Globus pallidus (tissue), 1 donor: ENCODE results near the gene SPA17.

Experiments
- DNase-seq: peaks from one replicate; pipeline ENCODE4 v3.0.0-alpha.2; 2015; ENCODE audit warnings: low spot score

SPA17 gene

DNA sequence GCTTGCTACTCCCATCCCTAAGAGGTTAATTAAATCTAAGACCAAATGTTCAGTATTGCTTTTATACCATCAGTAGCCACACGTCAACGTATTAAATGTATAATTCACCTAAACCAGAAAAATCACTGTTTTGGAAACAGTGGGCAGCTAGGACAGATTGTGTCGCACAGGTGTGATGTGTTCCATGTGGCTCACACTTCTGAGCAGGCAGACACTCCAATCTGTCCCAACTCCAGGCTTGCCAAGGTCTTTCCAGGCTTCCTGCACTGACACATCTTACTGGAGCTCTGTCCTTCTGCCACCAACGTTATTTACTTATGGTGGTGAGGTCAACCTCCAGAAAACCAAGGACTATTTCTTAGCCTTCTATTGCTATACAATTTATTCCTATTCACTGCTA is 11.6 kb upstream of the SPA17 start:
- DNase-seq: no peak

DNA sequence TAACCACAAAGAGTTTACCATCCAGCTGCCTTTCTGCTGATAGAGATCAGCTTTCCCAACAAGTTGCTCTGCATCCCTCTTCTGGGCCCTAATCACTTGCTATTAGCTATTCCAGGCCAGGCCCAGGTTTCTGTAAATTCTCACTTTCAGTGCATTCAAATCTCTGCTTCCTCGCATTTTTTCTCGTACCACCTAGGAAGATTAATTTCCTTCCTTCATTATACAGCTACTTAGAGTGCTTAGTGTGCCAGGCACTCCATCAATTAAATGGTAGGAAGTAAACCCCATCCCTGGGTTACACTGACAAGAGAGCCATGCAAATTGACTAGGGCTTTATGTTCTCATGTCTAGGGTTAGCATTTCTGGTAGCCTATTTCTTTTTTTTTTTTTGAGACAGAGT is 9.8 kb upstream of the SPA17 start:
- no peak for DNase-seq

DNA sequence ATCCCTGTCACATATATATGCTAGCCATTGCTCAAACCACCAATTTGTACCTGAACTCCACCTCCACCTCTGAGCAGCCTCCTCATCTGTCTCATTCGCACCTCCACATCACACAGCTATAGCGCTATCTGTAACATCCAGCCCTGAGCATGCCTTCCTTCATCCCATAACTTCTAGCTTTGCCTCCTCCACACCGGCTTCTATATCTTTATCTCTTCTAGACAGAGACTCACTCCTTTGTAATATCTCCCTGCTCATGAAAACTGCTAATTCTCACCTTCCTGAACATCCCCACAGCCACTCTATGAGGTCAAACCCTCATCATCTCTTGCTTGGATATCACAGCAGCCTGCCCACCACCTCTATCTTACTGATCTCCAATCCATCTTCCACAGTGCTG is 6.1 kb upstream of the SPA17 start:
- no peak for DNase-seq

DNA sequence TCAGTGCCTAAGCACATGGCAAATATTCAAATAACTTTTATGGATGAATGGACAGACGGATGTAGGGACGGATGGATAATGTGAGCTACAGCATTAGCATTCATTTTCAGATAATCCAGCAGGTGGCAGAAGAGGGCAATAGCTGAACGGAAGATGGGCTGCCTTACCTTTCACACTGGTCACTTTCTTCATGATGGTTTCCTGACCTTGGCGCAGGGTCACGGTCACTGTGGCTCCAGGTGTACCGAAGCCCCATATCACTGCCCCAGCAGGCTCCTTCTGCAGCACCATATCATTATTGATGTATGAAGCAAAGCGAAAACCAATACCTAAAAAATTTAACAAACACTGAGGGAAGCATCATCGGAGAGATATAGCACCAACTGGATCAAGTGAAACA is 4.5 kb upstream of the SPA17 start:
- peak; percentile 57 for DNase-seq

DNA sequence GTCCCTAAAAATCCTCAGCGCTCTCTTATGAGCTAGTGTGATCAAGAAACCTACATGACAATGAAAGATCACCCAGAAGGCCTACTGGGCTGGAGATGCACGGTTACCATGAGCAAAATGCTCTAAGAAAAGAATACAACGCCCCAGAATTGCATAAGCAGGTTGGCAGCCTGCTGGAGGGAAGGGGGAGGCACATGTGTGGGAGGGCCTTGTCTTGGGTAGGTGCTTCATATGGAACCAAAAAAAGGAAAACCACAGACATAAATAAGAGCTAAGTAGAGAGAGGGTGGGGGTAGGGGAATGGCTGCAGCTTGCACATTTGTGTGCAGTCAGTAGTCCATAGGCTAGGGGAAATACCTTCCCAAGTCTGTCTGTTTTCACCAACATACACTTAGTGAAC is 3.0 kb upstream of the SPA17 start:
- no peak for DNase-seq

- no peak for DNase-seq
Observed at GRCh38 chr11:124672536-124673215, 1.0 kb upstream of the SPA17 start.

DNA sequence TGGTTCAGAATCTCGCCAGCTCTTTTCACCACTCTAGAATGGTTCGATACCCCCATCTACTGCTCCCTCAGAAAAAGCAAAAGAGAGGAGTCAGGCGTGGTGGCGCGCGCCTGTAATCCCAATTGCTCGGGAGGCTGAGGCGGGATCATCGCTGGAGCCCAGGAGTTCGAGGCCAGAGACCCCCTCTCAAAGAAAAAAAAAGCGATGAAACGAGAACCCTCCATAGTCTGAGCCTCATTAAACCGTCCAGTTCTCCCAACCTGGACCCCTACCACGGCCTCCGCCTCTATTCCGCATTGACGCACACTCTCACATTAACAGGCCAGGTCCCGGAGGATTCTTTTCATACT is 439 bp downstream of the SPA17 start:
- DNase-seq: no peak

GRCh38 chr11:124674571-124674970 is 867 bp downstream of the SPA17 start:
- DNase-seq: no peak

GRCh38 chr11:124676386-124676785 is 2.7 kb downstream of the SPA17 start:
- no peak for DNase-seq

DNA sequence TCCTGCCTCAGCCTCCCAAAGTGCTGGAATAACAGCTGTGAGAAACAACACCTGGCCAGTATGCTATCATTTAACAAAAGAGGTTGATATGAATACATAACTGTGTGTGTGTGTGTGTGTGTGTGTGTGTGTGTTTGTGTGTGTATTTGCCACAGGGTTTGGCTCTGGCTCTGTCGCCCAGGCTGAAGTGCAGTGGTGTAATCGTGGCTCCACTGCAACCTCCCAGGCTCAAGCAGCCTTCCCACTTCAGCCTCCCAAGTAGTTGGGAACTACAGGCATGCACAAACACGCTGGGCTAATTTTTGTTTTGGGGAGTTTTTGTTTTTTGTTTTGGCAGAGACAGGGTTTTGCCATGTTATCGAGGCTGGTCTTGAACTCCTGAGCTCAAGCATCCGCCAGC is 4.7 kb downstream of the SPA17 start:
- no peak for DNase-seq

GRCh38 chr11:124681421-124681820 is 7.7 kb downstream of the SPA17 start:
- no peak for DNase-seq

- DNase-seq: no peak
Observed at GRCh38 chr11:124682443-124682842, 8.7 kb downstream of the SPA17 start.

GRCh38 chr11:124693142-124693541 is 19.4 kb downstream of the SPA17 start:
- DNase-seq: no peak

DNA sequence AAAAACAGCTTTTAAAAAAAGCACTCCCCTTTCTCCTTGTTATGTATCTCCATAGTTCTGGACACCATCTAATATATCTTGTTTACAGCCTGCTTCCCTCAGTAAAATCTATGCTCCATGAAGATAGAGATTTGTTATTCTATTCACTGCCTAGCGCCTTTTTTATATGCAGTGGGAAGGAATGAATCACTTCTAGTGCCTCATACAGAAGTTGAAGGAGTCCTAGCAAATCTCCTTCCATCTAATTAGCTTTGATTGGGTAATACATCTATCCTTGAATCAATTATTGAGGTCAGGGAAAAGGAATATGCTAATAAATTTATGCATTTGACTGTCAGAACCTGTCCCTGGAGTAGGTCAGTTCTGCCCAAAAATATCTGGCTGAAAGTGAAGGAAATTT is 25.8 kb downstream of the SPA17 start:
- DNase-seq: no peak

DNA sequence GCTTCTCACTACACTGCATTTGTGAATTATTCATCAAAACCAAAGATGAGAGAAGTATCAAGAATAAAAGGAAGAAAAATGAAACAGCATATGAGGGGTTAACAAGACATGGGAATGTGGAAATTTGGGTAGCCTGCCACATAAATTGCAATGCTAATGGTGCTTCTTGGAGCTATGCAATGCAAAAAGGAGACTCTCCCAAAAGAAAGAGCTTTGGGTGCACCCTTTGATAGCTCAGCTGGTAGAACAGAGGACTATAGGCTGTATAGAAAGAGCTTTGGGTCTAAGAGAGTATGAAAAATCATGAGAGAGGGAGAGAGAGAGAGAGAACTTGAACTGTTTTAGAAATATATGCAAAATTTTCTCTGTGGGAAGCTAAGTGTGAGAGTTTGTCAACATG is 26.3 kb downstream of the SPA17 start:
- DNase-seq: no peak

DNA sequence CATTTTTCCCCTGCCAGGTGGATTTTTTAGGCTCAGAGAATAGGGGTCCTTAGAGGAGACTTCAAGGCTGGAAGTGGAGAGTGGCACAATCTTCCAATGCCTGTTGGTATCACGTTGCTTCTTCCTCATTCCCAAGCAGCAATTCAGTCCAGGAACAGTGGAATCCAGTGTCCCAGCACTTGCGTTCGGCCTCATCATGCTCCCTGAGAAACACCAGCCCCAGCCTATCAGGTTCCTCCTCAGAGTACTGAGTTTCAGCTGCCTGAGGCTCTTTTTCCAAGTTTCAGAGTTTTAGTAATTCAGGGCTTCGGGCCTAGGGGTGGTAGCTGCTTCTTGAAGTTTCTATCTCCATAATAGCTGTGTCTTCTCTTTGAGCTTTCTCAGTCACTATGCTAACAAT is 34.1 kb downstream of the SPA17 start:
- DNase-seq: no peak

GRCh38 chr11:124712392-124712791 is 38.7 kb downstream of the SPA17 start:
- no peak for DNase-seq

DNA sequence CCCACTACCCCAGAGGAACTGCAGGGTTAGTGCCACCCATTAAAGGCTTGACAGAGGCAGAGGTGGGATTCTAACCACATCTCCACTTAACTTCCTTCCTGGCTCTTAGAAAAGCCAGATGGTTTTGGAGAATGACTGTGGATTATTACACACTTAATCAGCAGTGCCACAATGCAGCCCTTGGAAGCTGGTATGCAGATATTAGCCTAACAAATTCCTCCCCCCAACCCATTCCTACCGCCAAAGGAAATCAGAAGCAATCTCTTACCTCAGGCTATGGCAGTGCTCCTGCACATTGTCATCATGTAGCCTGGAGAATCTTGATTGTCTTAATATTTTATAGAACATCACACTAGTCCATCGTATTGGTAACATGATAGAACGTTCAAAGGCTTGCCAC is 42.9 kb downstream of the SPA17 start:
- no peak for DNase-seq

DNA sequence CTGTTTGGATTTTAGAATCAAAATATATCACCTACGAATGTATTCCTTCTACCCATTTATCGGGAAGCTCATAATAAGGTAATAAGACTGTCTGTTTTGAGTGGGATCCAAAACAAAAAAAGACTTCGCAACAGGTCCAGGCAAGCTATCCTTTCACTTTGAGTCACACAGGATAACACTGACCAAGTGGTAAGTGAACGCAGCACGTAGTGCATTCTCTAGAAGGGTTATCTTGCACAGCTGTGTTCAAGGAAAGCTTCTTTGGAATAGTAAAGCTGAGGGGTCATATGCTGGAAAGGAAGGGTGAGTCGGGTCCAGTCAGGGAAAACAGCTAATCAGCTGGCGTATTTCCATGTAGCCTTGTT is 43.7 kb downstream of the SPA17 start:
- no peak for DNase-seq

- DNase-seq: no peak
Observed at GRCh38 chr11:124717786-124718651, 44.3 kb downstream of the SPA17 start.

DNA sequence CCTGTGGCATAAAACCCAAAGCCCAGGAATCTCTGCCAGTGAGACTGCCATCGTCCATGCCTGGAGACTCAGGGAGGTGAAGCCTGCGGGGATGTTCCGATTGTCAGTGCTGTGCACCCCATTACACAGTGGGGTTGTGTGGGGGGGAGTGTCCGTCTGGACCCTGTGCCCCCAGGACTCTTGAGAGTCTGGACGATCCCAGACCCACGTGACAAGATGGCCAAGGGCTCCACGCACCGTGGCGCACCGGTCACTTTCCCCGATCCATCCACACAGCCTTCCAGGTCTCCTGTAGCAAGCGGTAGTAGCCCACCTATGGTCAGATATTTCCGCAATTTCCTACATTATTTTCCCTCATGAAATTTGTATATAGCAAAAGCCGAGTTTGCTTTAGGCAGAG is 45.1 kb downstream of the SPA17 start:
- no peak for DNase-seq

DNA sequence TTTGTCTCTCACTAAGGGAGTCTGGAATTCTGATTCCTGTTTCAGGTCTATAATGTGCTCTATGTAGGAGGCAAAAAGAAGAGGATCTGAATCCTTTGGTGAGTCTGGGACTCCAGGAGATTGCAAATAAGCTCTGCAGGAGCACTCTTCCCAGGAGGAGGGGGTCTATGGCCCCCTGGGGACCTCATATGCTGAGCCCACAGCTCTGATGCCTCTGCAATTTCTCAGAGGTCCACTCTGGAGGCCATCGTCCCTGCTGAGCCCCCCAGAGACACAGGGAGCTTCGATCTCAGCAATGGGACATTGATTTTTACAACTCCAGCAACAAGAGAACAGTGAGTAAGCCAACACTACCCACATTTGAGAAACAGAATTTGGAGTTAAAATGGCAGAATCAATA is 45.8 kb downstream of the SPA17 start:
- no peak for DNase-seq

- DNase-seq: no peak
Observed at GRCh38 chr11:124722176-124722575, 48.5 kb downstream of the SPA17 start.
